Keratinocyte (primary cell): Measurements from ENCODE around the gene PNCK. TPM values are rescaled to one million over a fixed set of nuclear protein-coding genes. Genes with fewer than 3 reads are reported as not detected.

Source experiments
- DNase-seq: peaks from one replicate; pipeline ENCODE4 v3.0.0-alpha.2; 2011; ENCODE audit warnings: low read depth, missing footprints, low spot score
- FAIRE-seq: peaks from 2 replicates; lab custom pipeline; 2011; peaks lifted over from hg19 to GRCh38; lab: Jason Lieb, UNC
- H2AFZ ChIP-seq: 2 replicates; pipeline ENCODE4 v1.6.0; 2012; ENCODE audit warnings: low read length, control low read depth, inconsistent platforms; ENCODE audit not compliant: control insufficient read depth
- H3K27ac ChIP-seq: 2 replicates; pipeline ENCODE4 v1.5.1; 2011; ENCODE audit warnings: low read length; ENCODE audit not compliant: control insufficient read depth, insufficient read depth
- H3K27me3 ChIP-seq: 3 replicates; pipeline ENCODE4 v1.6.0; 2011; ENCODE audit warnings: low read length; ENCODE audit not compliant: control insufficient read depth, insufficient read depth; ENCODE audit errors: extremely low read depth
- H3K36me3 ChIP-seq, 2 experiments: 2 replicates in 1 of 2; 3 replicates in 1 of 2; pipeline ENCODE4 v1.5.1; 2011; ENCODE audit warnings: low read length in 2 of 2, mild to moderate bottlenecking in 1 of 2; ENCODE audit not compliant: control insufficient read depth in 2 of 2, insufficient read depth in 2 of 2; ENCODE audit errors: extremely low read depth in 1 of 2
- H3K4me1 ChIP-seq: 3 replicates; pipeline ENCODE4 v1.5.1; 2011; ENCODE audit warnings: low read length; ENCODE audit not compliant: control insufficient read depth, insufficient read depth; ENCODE audit errors: extremely low read depth
- H3K4me2 ChIP-seq: 3 replicates; pipeline ENCODE4 v1.6.0; 2011; ENCODE audit warnings: low read depth, low read length; ENCODE audit not compliant: control insufficient read depth, insufficient read depth; ENCODE audit errors: extremely low read depth
- H3K4me3 ChIP-seq, 3 experiments: fragments of 200-600 bp in 1 of 3; sonication (generic) in 1 of 3; 2 replicates in 2 of 3; 3 replicates in 1 of 3; pipeline ENCODE4 v1.5.1; 2011 to 2016; ENCODE audit warnings: low read length in 3 of 3, mild to moderate bottlenecking in 3 of 3, control low read depth in 2 of 3, inconsistent platforms in 1 of 3, low read depth in 1 of 3, mixed read lengths in 1 of 3, mixed run types in 1 of 3, moderate library complexity in 1 of 3; ENCODE audit not compliant: control insufficient read depth in 2 of 3, insufficient read depth in 2 of 3; ENCODE audit errors: extremely low read depth in 1 of 3
- H3K79me2 ChIP-seq: 2 replicates; pipeline ENCODE4 v1.6.0; 2012; ENCODE audit warnings: low read length; ENCODE audit not compliant: control insufficient read depth, insufficient read depth
- H3K9ac ChIP-seq: 3 replicates; pipeline ENCODE4 v1.6.0; 2011; ENCODE audit warnings: low read length; ENCODE audit not compliant: control insufficient read depth, insufficient read depth; ENCODE audit errors: extremely low read depth
- H3K9me1 ChIP-seq: 3 replicates; pipeline ENCODE4 v1.6.0; 2011; ENCODE audit warnings: low read length; ENCODE audit not compliant: control insufficient read depth, insufficient read depth; ENCODE audit errors: extremely low read depth
- H3K9me3 ChIP-seq: 2 replicates; pipeline ENCODE4 v1.5.1; 2012; ENCODE audit warnings: low read depth, low read length; ENCODE audit not compliant: control insufficient read depth
- H4K20me1 ChIP-seq: 3 replicates; pipeline ENCODE4 v1.6.0; 2011; ENCODE audit warnings: low read length; ENCODE audit not compliant: control insufficient read depth, insufficient read depth; ENCODE audit errors: extremely low read depth
- EZH2 ChIP-seq: IDR thresholded peaks from one replicate; pipeline ENCODE4 v1.6.1; 2012; ENCODE audit warnings: inconsistent platforms, mild to moderate bottlenecking, low read length, moderate library complexity
- dilution Hi-C: fragments of 300-500 bp; cut with MboI; formaldehyde crosslinking; loops from one replicate; pipeline ENCODE4 v1.7.0; 2020; ENCODE audit warnings: low sequenced_read_pairs; ENCODE audit not compliant: extremely low pct_ligation_motif_present
- polyA plus RNA-seq, 5 experiments: library from polyadenylated mRNA; depleted of rRNA in 3 of 5; stranded (reverse) in 3 of 5; stranded (forward) in 1 of 5; unstranded in 1 of 5; fragments of >200 nt; gene quantifications; 1 replicate in 1 of 5; 2 replicates in 3 of 5; 3 replicates in 1 of 5; pipeline versions ENCODE4 v1.2.1 to v1.2.3, GENCODE V29; 2011 to 2012; ENCODE audit warnings: missing spikeins in 2 of 5, low read depth in 1 of 5, low replicate concordance in 1 of 5
- TF ChIP-seq, protein P1 (sequence below), 3 experiments: IDR thresholded peaks in 1 of 3; conservative IDR thresholded peaks in 1 of 3; optimal IDR thresholded peaks in 1 of 3; 2 replicates in 2 of 3; 3 replicates in 1 of 3; pipeline versions ENCODE3 to v1.5.1; 2011; ENCODE audit warnings: low read length in 3 of 3, mild to moderate bottlenecking in 3 of 3, moderate library complexity in 2 of 3, control low read depth in 1 of 3, inconsistent platforms in 1 of 3; ENCODE audit not compliant: insufficient read depth in 2 of 3; ENCODE audit errors: extremely low read depth in 1 of 3

Gene PNCK
- polyA plus RNA-seq, 1 donor (not counting 4 experiments of a cell fraction or from before 2014, with no cell fraction given): 0.24 TPM

DNA sequence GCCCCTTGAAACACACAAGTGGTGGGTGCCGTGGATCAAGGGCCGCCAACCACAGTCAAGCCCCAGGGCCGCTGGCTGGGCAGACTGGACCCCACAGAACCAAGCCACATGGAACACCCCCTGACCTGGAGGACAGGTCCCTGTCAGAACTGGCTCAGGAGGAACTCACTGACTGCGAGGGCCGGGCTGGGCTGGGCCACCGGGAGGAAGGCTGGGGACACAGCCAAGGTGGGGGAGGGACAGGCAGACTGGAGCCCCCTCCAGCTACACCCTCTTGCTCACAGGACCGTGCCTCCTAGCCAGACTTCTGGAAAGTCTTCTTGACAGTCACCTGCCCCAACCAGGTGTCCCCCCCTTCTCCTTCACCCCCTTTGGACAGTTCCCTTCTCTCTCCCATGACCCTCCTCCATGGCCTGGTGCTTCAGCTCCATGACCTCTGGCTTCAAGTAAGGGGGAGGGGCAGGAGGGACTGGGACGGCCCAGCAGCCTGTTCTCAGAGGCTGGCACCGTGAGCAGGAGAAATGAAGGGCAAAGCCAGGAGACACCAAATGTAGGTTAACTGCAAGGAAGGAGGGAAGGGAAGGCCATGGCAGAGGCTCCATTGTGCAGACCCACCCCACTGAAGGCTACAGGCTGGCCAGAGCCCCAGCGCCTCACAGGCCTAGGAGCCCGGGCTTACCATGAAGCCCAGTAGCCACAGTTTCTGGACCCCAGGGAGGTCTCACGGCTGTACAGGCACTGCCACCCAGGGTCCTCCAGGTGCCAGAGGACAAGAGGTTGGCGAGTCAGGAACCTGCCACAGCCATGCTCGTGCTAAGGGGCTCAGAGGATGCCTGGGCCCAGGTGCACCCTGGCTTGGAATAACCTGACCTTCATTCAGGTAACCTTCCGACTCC, 49.2 kb downstream of the PNCK start:
- H3K4me2 ChIP-seq: no peak overlapping the region
- no peak overlapping the region for H3K4me3 ChIP-seq
- no peak overlapping the region for H2AFZ ChIP-seq
- no peak for DNase-seq
- H3K27ac ChIP-seq: no peak overlapping the region
- H3K9me3 ChIP-seq: no peaks in the 10 kb centered on the region
- TF ChIP-seq, protein P1, sequence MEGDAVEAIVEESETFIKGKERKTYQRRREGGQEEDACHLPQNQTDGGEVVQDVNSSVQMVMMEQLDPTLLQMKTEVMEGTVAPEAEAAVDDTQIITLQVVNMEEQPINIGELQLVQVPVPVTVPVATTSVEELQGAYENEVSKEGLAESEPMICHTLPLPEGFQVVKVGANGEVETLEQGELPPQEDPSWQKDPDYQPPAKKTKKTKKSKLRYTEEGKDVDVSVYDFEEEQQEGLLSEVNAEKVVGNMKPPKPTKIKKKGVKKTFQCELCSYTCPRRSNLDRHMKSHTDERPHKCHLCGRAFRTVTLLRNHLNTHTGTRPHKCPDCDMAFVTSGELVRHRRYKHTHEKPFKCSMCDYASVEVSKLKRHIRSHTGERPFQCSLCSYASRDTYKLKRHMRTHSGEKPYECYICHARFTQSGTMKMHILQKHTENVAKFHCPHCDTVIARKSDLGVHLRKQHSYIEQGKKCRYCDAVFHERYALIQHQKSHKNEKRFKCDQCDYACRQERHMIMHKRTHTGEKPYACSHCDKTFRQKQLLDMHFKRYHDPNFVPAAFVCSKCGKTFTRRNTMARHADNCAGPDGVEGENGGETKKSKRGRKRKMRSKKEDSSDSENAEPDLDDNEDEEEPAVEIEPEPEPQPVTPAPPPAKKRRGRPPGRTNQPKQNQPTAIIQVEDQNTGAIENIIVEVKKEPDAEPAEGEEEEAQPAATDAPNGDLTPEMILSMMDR (optimal IDR thresholded peaks at IDR 0.05 in 1 of 3, IDR thresholded peaks at IDR 0.05 in 1 of 3, conservative IDR thresholded peaks at IDR 0.05 in 1 of 3; ENCODE audit: extremely low read depth in 1 of 3, insufficient read depth in 2 of 3, low read length in 3 of 3): no peak
- dilution Hi-C loops: no loop called here
- H3K9me1 ChIP-seq: no peaks in the 10 kb centered on the region
- no peak overlapping the region for H3K9ac ChIP-seq
- H3K4me1 ChIP-seq: no peaks in the 10 kb centered on the region
- no peaks in the 10 kb centered on the region for H4K20me1 ChIP-seq
- H3K36me3 ChIP-seq: no peaks in the 10 kb centered on the region
- no peaks in the 10 kb centered on the region for H3K27me3 ChIP-seq
- no peak for FAIRE-seq
- H3K79me2 ChIP-seq: no peaks in the 10 kb centered on the region

DNA sequence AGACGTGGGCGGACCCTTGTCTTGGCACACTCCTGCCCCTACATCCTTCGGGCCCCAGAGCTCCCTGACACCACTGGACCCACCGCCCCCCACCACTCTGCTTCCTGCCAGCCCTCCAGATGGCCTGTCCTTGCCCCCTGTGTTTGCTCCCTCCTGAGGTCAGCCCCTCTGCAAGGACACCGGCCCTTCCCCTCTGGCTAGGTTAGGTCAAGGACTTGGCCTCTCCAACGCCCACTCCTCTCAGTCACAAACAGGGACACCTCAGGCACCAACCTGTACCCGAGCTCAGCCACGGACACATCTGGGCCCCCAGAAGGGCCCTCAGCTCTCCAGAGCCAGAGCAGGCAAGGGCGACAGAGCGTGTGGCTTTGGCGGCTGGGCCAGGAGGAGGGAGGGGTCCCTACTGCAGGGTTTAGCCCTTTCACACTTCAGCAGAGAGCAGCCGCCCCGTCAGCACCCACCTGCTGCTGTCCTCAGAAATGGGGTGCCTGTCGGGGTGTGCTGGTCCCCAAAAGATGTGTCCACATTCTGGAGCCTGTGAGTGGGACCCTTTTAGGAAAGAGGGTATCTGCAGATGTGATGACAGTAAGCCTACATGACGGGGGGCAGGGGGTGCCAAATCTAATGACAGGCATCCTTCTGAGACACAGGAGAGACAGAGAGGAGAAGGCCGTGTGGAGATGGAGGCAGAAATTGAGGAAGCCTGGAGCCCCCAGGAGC, 50.1 kb downstream of the PNCK start:
- H3K9me3 ChIP-seq: no peaks in the 10 kb centered on the region
- H4K20me1 ChIP-seq: no peaks in the 10 kb centered on the region
- no peaks in the 10 kb centered on the region for H3K27me3 ChIP-seq
- no peaks in the 10 kb centered on the region for H3K4me1 ChIP-seq
- no peak overlapping the region for H2AFZ ChIP-seq
- H3K9ac ChIP-seq: no peak overlapping the region
- no peak for FAIRE-seq
- H3K4me3 ChIP-seq: no peak overlapping the region
- no peaks in the 10 kb centered on the region for H3K36me3 ChIP-seq
- H3K4me2 ChIP-seq: no peak overlapping the region
- H3K9me1 ChIP-seq: no peaks in the 10 kb centered on the region
- no peaks in the 10 kb centered on the region for H3K79me2 ChIP-seq
- TF ChIP-seq EZH2: no peak
- TF ChIP-seq, protein P1 (optimal IDR thresholded peaks at IDR 0.05 in 1 of 3, IDR thresholded peaks at IDR 0.05 in 1 of 3, conservative IDR thresholded peaks at IDR 0.05 in 1 of 3; ENCODE audit: extremely low read depth in 1 of 3, insufficient read depth in 2 of 3, low read length in 3 of 3): no peak
- dilution Hi-C loops: no loop called here
- no peak for DNase-seq
- H3K27ac ChIP-seq: no peak overlapping the region
